ENCODE data around the gene STUB1. TPM values are rescaled to one million over a fixed set of nuclear protein-coding genes. Genes with fewer than 3 reads are reported as not detected.

Gene STUB1
- total RNA-seq (100 to 1,000 TPM in 1 of 2 experiments, 10 to 100 TPM in 1; 86.4 to 103 TPM), polyA plus RNA-seq (100 to 1,000 TPM; 133 to 142 (median 135) TPM), total RNA-seq (31.5 to 76.7 (median 60.3) reads per million in 6 experiments)

DNA sequence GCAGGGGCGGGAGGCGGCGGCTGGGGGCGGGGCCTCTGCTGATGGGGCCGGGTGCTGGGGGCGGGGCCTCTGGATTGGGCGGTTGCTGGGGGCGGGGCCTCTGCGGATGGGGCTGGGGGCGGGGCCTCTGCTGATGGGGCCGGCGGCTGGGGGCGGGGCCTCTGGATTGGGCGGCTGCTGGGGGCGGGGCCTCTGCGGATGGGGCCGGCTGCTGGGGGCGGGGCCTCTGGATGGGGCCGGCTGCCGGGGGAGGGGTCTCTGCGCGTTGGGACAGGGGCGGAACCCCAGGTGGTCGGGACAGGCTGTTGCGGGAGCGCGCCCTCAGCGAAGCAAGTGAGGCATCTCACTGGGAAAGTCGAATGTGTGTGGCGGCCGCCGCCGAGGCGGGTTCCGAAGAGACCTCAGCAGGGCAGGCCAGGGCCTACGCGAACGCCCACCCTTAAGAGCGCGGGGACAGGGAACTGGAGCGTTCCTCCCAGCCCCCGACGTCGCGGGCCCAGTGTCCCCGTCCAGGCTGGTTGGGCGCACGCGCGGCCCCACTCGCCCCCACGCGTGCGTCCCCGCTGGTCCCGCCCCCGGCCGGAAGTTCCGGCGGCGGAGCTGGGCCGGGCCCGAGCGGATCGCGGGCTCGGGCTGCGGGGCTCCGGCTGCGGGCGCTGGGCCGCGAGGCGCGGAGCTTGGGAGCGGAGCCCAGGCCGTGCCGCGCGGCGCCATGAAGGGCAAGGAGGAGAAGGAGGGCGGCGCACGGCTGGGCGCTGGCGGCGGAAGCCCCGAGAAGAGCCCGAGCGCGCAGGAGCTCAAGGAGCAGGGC lies at the start of gene STUB1:
Gene STUB1 (plus strand): TSS at position 597 of the 811 bp plus-strand sequence. CDS start 116 bp downstream, at position 713.
- Mint-ChIP-seq H3K4me1 (peaks cover 7 to 44% (median 33%) of the 10 kb centered on the region in 4 donors), H3K36me3 (peaks cover 0 to 12% (median 3%) of the 10 kb centered on the region in 3 donors), H3K27ac (peak within 1 kb of the TSS in 9 of 10 donors; percentile 61 to 94 (median 82)), H3K27me3 (peaks cover 0 to 2% (median 0%) of the 10 kb centered on the region in 5 donors), H3K4me3 (peak within 1 kb of the TSS; percentile 75 to 90 (median 84)), H3K9me3 (no peaks in the 10 kb centered on the region)
- DNase-seq, result peak; percentile 74 to 97 (median 86)
- POLR2A ChIA-PET, result interaction anchor here (0.5 to 8.3 kb wide), 11 partner anchors 10 to 1292 kb away, joined by 3 to 95 read pairs (median 6); partner anchors contain the start of genes ANTKMT, CCDC78, DECR2 and HAGHL
- ATAC-seq, result peak; percentile 50 to 56

DNA sequence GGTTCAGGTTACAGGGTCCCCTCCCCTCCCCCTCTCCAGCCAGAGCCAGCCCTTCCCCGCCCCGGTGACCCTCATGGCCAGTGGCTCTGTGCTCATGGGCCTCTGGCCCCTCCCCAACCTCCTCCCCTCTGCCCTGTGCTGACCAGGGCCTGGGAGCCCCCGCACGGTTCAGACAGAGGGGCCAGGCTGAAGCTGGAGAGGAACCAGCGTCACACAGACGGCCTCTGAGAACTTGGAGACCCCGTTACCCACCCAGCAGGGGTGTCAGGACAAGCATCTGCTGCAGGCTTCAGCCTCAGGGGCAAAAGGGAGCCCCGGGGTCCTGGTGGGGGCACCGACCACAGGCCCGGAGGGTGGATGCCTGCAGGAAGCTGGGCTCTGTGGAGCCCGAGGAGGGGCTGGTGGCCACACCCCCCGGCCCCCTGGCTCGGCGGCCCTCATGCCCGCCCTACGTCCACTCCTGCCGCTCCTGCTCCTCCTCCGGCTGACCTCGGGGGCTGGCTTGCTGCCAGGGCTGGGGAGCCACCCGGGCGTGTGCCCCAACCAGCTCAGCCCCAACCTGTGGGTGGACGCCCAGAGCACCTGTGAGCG lies 49.3 kb upstream of the STUB1 start, which contains the start of gene WFIKKN1:
Gene WFIKKN1 (plus strand): TSS at position 171 of the 591 bp plus-strand sequence. CDS start 269 bp downstream, at position 440.
- Mint-ChIP-seq H3K36me3 (peaks cover 0 to 10% (median 4%) of the 10 kb centered on the region in 3 donors), H3K27ac (no peak within 1 kb of the TSS), H3K27me3 (no peaks in the 10 kb centered on the region), H3K4me3 (no peak within 1 kb of the TSS), H3K9me3 (no peaks in the 10 kb centered on the region), H3K4me1 (peaks cover 0 to 9% (median 0%) of the 10 kb centered on the region in 4 donors)
- ATAC-seq (no peak), DNase-seq (no peak)
- POLR2A ChIA-PET, result interaction anchor here (0.8 kb wide), 1 partner anchor 41 kb away, joined by 3 read pairs; no protein-coding TSS in a partner anchor

DNA sequence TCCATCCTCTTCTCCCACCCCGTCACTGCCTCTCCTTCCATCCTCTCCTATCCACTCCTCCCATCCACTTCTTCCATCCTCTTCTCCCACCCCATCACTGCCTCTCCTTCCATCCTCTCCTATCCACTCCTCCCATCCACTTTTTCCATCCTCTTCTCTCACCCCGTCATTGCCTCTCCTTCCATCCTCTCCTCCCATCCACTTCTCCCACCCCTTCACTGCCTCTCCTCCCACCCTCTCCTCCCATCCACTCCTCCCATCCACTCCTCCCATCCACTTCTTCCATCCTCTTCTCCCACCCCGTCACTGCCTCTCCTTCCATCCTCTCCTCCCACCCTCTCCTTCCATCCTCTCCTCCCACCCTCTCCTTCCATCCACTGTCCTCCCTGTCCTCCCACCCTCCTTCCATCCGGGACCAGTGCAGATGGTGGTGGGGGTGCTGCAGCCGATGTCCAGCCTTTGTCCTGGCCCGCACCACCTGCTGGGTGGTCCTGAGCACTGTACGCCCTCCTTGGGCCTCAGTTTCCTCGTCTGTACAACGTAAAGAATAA lies 48.3 kb upstream of the STUB1 start:
- Mint-ChIP-seq H3K4me3 (no peak overlapping the region), H3K27me3 (peaks cover 0 to 4% (median 0%) of the 10 kb centered on the region in 5 donors)
- POLR2A ChIA-PET, result interaction anchor here (0.8 kb wide), 1 partner anchor 42 kb away, joined by 3 read pairs; no protein-coding TSS in a partner anchor

GRCh38 chr16:632486-633335 lies 47.5 kb upstream of the STUB1 start:
- peaks cover 3 to 17% (median 7%) of the 10 kb centered on the region in 4 donors for H3K4me1 Mint-ChIP-seq
- H3K27ac Mint-ChIP-seq, result no peak overlapping the region
- no peak for DNase-seq
- H3K27me3 Mint-ChIP-seq, result peaks cover 0 to 4% (median 0%) of the 10 kb centered on the region in 5 donors
- peaks cover 0 to 5% (median 0%) of the 10 kb centered on the region in 3 donors for H3K36me3 Mint-ChIP-seq
- peaks cover 0 to 6% (median 0%) of the 10 kb centered on the region in 9 donors for H3K9me3 Mint-ChIP-seq
- H3K4me3 Mint-ChIP-seq, result no peak overlapping the region
- ATAC-seq, result no peak
- POLR2A ChIA-PET, result interaction anchor here (0.6 kb wide), 1 partner anchor 1079 kb away, joined by 3 read pairs; no protein-coding TSS in a partner anchor

More for the DNA sequence above, 48.3 kb upstream of the STUB1 start:
- DNase-seq, result no peak
- peaks cover 0 to 6% (median 0%) of the 10 kb centered on the region in 9 donors for H3K9me3 Mint-ChIP-seq
- peaks cover 0 to 7% (median 0%) of the 10 kb centered on the region in 3 donors for H3K36me3 Mint-ChIP-seq
- H3K27ac Mint-ChIP-seq, result no peak overlapping the region
- H3K4me1 Mint-ChIP-seq, result peaks cover 3 to 12% (median 6%) of the 10 kb centered on the region in 4 donors
- ATAC-seq, result no peak

DNA sequence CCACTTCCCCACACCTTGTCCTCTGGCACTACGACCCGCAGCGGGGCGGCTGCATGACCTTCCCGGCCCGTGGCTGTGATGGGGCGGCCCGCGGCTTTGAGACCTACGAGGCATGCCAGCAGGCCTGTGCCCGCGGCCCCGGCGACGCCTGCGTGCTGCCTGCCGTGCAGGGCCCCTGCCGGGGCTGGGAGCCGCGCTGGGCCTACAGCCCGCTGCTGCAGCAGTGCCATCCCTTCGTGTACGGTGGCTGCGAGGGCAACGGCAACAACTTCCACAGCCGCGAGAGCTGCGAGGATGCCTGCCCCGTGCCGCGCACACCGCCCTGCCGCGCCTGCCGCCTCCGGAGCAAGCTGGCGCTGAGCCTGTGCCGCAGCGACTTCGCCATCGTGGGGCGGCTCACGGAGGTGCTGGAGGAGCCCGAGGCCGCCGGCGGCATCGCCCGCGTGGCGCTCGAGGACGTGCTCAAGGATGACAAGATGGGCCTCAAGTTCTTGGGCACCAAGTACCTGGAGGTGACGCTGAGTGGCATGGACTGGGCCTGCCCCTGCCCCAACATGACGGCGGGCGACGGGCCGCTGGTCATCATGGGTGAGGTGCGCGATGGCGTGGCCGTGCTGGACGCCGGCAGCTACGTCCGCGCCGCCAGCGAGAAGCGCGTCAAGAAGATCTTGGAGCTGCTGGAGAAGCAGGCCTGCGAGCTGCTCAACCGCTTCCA lies 46.7 kb upstream of the STUB1 start:
- POLR2A ChIA-PET, result no interaction called here

DNA sequence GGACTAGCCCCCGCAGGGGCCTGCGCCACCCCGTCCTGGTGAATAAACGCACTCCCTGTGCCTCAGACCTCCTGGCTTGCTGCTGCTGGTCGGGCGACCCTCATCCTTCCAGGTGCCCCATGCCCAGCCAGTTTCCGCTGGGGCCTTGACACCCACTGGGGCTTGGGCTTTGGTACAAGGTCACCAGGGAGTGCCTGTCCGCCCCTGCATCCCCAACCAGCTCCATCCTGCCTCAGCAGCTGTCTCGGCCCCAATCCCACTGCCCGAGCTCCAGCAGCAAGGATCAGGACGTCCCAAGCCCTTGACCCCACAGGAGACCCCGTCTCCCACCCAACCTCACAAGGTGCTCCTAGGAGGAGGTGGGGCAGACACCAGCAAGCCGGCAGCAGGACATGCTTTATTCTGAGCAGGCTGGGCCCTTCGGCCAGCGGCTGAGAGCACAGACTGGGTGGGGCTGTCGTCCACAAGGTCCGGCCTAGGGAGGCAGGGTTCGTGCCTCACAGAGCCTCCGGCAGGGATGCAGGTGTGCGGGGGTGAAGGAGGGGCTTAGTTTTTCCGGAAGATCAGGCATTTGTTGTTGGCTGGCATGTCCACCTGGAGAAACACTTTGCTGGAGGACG lies 46.0 kb upstream of the STUB1 start:
- DNase-seq (no peak), ATAC-seq (no peak)
- Mint-ChIP-seq H3K27ac (peak overlapping the region in 1 of 10 donors; percentile 60), H3K36me3 (peaks cover 0 to 2% (median 0%) of the 10 kb centered on the region in 3 donors), H3K4me3 (peak overlapping the region in 7 of 10 donors; percentile 28 to 97 (median 48)), H3K4me1 (peaks cover 3 to 18% (median 7%) of the 10 kb centered on the region in 4 donors), H3K27me3 (peaks cover 0 to 4% (median 0%) of the 10 kb centered on the region in 5 donors), H3K9me3 (peaks cover 0 to 6% (median 0%) of the 10 kb centered on the region in 9 donors)
- POLR2A ChIA-PET, result no interaction called here

More for the DNA sequence above, 46.7 kb upstream of the STUB1 start:
- Mint-ChIP-seq H3K9me3 (peaks cover 0 to 6% (median 0%) of the 10 kb centered on the region in 9 donors), H3K4me3 (no peak overlapping the region), H3K4me1 (peaks cover 3 to 18% (median 7%) of the 10 kb centered on the region in 4 donors), H3K27me3 (peaks cover 0 to 4% (median 0%) of the 10 kb centered on the region in 5 donors), H3K27ac (no peak overlapping the region), H3K36me3 (peaks cover 0 to 5% (median 0%) of the 10 kb centered on the region in 3 donors)
- DNase-seq, result peak in 1 of 10 donors; percentile 3
- ATAC-seq, result no peak

GRCh38 chr16:634996-635395 lies 45.2 kb upstream of the STUB1 start:
- Mint-ChIP-seq H3K36me3 (peaks cover 0 to 2% (median 0%) of the 10 kb centered on the region in 3 donors), H3K27ac (peak overlapping the region in 3 of 10 donors; percentile 19 to 67 (median 49)), H3K4me1 (peaks cover 3 to 18% (median 7%) of the 10 kb centered on the region in 4 donors), H3K9me3 (peaks cover 0 to 6% (median 0%) of the 10 kb centered on the region in 9 donors), H3K27me3 (peaks cover 0 to 4% (median 0%) of the 10 kb centered on the region in 5 donors), H3K4me3 (peak overlapping the region; percentile 48 to 97 (median 72))
- ATAC-seq (no peak), DNase-seq (no peak)
- POLR2A ChIA-PET, result no interaction called here

- POLR2A ChIA-PET, result interaction anchor here (0.7 to 3.4 kb wide), 21 partner anchors 11 to 1329 kb away, joined by 3 to 29 read pairs (median 5); partner anchors contain the start of genes CAPN15, DECR2, HAGHL and JMJD8
- peaks cover 0 to 2% (median 0%) of the 10 kb centered on the region in 3 donors for H3K36me3 Mint-ChIP-seq
- peak overlapping the region in 3 of 10 donors; percentile 19 to 100 (median 98) for H3K27ac Mint-ChIP-seq
- peaks cover 0 to 4% (median 0%) of the 10 kb centered on the region in 5 donors for H3K27me3 Mint-ChIP-seq
- H3K9me3 Mint-ChIP-seq, result peaks cover 0 to 6% (median 0%) of the 10 kb centered on the region in 9 donors
- DNase-seq, result peak in 1 of 10 donors; percentile 13
- ATAC-seq, result peak in 1 of 2 donors; percentile 8
- H3K4me1 Mint-ChIP-seq, result peaks cover 3 to 18% (median 7%) of the 10 kb centered on the region in 4 donors
- H3K4me3 Mint-ChIP-seq, result peak overlapping the region in 9 of 10 donors; percentile 50 to 99 (median 97)
Measured at GRCh38 chr16:635573-636205, 44.5 kb upstream of the STUB1 start.

- ATAC-seq, result peak; percentile 85 to 86
- Mint-ChIP-seq H3K27ac (peak within 1 kb of the TSS; percentile 95 to 100 (median 98)), H3K4me1 (peaks cover 3 to 18% (median 7%) of the 10 kb centered on the region in 4 donors), H3K4me3 (peak within 1 kb of the TSS; percentile 94 to 99 (median 98)), H3K9me3 (peaks cover 0 to 6% (median 0%) of the 10 kb centered on the region in 9 donors), H3K36me3 (peaks cover 0 to 2% (median 0%) of the 10 kb centered on the region in 3 donors), H3K27me3 (peaks cover 0 to 4% (median 0%) of the 10 kb centered on the region in 5 donors)
- peak; percentile 86 to 99 (median 92) for DNase-seq
- POLR2A ChIA-PET, result interaction anchor here (0.5 to 3.4 kb wide), 25 partner anchors 10 to 1328 kb away, joined by 3 to 29 read pairs (median 4); partner anchors contain the start of genes CAPN15, DECR2, HAGHL and JMJD8
Measured at GRCh38 chr16:636206-637080, 43.8 kb upstream of the STUB1 start, which contains the start of gene METTL26. Gene METTL26, minus strand, starts transcription at chr16:636305. Its CDS starts 15 bp downstream, at chr16:636290.
